ENCODE results near the gene UAP1L1. TPM values are rescaled to one million over a fixed set of nuclear protein-coding genes. Genes with fewer than 3 reads are reported as not detected.

UAP1L1 gene
- total and polyA plus RNA-seq, 2 of the 8 experiments (the other 6 are each of a cell fraction or from before 2014, with no cell fraction given): 2.0 to 5.4 TPM

DNA sequence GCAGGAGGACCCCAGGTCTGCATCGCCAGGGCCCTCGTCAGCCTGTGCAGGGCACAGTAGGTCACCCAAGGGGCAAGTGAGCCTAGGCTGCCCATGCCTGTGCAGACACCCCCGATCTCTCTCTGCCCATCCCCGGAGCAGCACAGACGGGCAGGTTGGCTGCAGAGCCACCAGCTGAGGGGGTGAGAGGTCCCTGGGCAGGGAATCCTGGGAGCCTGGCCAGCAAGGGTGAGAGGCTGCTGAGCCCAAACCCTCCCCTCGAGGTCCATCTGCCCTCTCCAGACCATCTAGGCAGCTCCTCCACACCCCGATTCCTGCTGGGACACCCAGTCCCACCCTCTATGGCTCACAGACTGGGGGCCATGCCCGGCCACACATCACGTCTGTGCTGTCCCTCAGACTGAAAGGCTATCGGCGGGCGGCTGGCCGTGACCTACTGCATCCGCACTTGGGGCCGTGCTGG lies 40.0 kb downstream of the UAP1L1 start:
- Histone ChIP-seq H2AFZ (ENCODE audit: low read length) (no peak overlapping the region), H2BK120ac (replicated peaks; ENCODE audit: low read depth, low read length) (no peak overlapping the region), H3K14ac (ENCODE audit: insufficient read length) (no peak overlapping the region), H4K8ac (ENCODE audit: extremely low read depth, insufficient read depth, low read length) (no peak overlapping the region), H3K56ac (replicated peaks; ENCODE audit: insufficient read length, low read depth, low read length) (no peak overlapping the region), H3K4me2 (ENCODE audit: insufficient read depth in 1 of 2, low read depth in 2 of 2, low read length in 2 of 2) (no peak overlapping the region), H3K9me3 (ENCODE audit: insufficient read depth in 2 of 2, low read depth in 1 of 2, low read length in 1 of 2) (no peaks in the 10 kb centered on the region), H3K9ac (replicated peaks in 1 of 4; ENCODE audit: extremely low read depth in 1 of 4, low read depth in 3 of 4, low read length in 3 of 4) (no peak overlapping the region), H3K27me3 (replicated peaks in 1 of 4; ENCODE audit: control insufficient read depth in 3 of 4, extremely low read depth in 1 of 4, insufficient read depth in 3 of 4, low read length in 3 of 4) (peaks cover 15 to 36% (median 30%) of the 10 kb centered on the region in 4 experiments), H2BK20ac (ENCODE audit: low read length) (no peak overlapping the region), H3K18ac (ENCODE audit: extremely low read depth, low read length) (no peak overlapping the region), H2BK15ac (ENCODE audit: low read length) (no peak overlapping the region), H4K20me1 (replicated peaks in 1 of 2; ENCODE audit: control insufficient read depth in 1 of 2, insufficient read depth in 2 of 2, low read length in 2 of 2) (peaks cover 0 to 4% of the 10 kb centered on the region in 2 experiments), H3K23me2 (ENCODE audit: low read depth, low read length) (peaks cover 3% of the 10 kb centered on the region; the same call in 1 of the 2 replicates), H2AK5ac (ENCODE audit: low read depth, low read length) (no peak overlapping the region), H3K27ac (ENCODE audit: low read depth, low read length) (no peak overlapping the region), H3K4me1 (replicated peaks in 1 of 4; ENCODE audit: control insufficient read depth in 3 of 4, insufficient read depth in 4 of 4, low read length in 3 of 4) (peaks cover 0 to 7% (median under 1%) of the 10 kb centered on the region in 4 experiments; a peak in 3 of 7 replicates), H2BK5ac (ENCODE audit: low read depth, low read length) (no peak overlapping the region), H3K79me2 (ENCODE audit: control insufficient read depth in 1 of 2, insufficient read depth in 2 of 2, low read length in 2 of 2) (no peaks in the 10 kb centered on the region), H3K23ac (ENCODE audit: insufficient read length) (no peak overlapping the region), H3K36me3 (ENCODE audit: control insufficient read depth in 2 of 4, insufficient read depth in 4 of 4, low read length in 3 of 4) (no peaks in the 10 kb centered on the region), H4K91ac (replicated peaks; ENCODE audit: insufficient read length, low read length) (no peak overlapping the region), H3K4ac (replicated peaks; ENCODE audit: insufficient read length, low read depth, low read length) (no peak overlapping the region), H2BK12ac (ENCODE audit: low read depth, low read length) (no peak overlapping the region), H3K79me1 (ENCODE audit: low read depth, low read length) (no peaks in the 10 kb centered on the region), H4K5ac (ENCODE audit: insufficient read length, low read depth, low read length) (no peak overlapping the region), H3K4me3 (ENCODE audit: extremely low read depth in 1 of 4, insufficient read depth in 2 of 4, low read depth in 3 of 4, low read length in 4 of 4) (no peak overlapping the region)
- no peak for DNase-seq (ENCODE audit: low read depth in 1 of 2, low spot score in 2 of 2)
- no peak for FAIRE-seq
- 85% methylated on average over 14 of the region's 15 CpGs; no CpG with 5 or more reads in 1 of the 2 experiments for WGBS, 2 experiments (ENCODE audit: extremely low coverage in 1 of 2, insufficient coverage in 1 of 2, insufficient read length in 1 of 2, insufficient replicate concordance in 2 of 2, low coverage in 1 of 2, low lambda C conversion rate in 2 of 2, missing lambda C conversion rate in 1 of 2)
- TF ChIP-seq GTF2F1 (IDR thresholded peaks at IDR 0.05; ENCODE audit: borderline replicate concordance, low read depth, low read length) (no peak), RAD21 (IDR thresholded peaks at IDR 0.05 in 1 of 2, conservative IDR thresholded peaks at IDR 0.05 in 1 of 2; ENCODE audit: low read depth in 2 of 2, low read length in 2 of 2) (no peak), KDM4A (IDR thresholded peaks at IDR 0.05; ENCODE audit: low read depth, low read length, severe bottlenecking) (no peak), KDM1A (IDR thresholded peaks at IDR 0.05; ENCODE audit: borderline replicate concordance, low read length) (no peak)
- POLR2A ChIA-PET (ENCODE audit: partially characterized antibody): interaction anchor here (1.2 to 1.4 kb wide), 2 partner anchors 12 to 110 kb away, joined by 3 to 4 read pairs; partner anchors contain the start of gene RNF224
- CTCF ChIA-PET (ENCODE audit: partially characterized antibody): interaction anchor here (1.4 to 2.5 kb wide), 7 partner anchors 10 to 136 kb away, joined by 4 to 6 read pairs (median 5); no protein-coding TSS in a partner anchor
